ENCODE measurements around the gene YJEFN3.

YJEFN3 gene

DNA sequence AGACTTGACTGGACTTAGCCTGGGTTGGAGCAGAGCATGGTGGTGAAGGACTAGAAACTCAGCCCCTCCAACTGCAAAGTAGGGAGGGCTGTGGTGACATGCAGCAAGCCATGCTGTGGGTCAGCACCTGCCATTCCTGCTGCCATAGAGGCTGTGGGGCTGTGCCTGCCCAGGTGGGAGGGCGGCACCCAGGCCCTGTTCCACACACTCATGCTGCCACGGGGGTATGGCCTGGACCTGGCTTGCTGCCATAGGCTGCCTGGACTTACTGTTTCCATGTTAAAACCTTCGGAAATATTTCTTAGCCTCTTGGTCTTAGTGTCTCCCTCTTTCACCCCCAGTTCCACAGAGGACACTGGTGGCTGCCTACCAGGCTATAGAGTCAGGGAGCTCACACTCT, 38.7 kb downstream of the YJEFN3 start:
- no peak for DNase-seq
- in situ Hi-C loops (cut with MboI; ENCODE audit: low pct_unique_long_range_greater_than_20kb, low sequenced_read_pairs) = no loop called here

DNA sequence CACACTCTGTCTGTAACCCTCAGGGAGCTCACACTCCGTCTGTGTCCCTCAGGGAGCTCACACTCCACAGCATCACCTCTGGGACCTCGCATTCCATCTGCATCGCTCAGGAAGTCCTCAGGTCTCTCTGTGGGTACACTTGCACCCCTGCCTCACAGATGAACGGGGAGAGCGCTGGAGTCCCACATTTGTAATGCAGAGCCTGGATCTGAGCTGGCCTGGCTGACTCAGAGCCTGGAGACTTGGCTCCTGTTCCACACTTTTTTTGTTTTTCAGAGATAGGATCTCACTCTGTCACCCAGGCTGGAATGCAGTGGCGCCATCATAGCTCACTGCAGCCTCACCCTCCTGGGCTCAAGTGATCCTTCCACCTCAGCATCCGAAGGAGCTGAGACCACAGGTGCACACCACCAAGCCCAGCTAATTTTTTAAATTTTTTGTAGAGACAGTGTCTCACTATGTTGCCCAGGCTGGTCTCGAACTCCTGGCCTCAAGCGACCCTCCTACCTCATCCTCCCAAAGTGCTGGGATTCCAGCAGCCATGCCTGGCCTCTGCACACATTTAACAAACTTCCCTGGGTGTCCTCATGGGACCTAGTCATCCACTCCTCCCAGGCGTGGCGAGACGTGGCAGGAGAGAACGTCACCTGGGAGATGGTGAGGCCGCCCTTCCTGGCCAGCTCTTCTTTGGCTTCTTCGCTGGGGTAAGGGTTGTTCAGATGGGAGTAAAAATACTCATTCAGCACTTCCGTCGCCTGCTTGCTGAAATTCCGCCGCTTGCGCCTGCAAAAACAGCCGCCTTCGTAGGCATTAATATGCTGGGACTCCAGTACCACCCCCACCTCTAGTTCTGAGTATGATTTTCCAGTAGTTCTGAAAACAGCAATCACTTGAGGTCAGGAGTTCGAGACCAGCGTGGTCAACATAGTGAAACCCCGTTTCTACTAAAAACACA, 40.4 kb downstream of the YJEFN3 start:
- in situ Hi-C loops (cut with MboI; ENCODE audit: low pct_unique_long_range_greater_than_20kb, low sequenced_read_pairs) = no loop called here
- no peak for DNase-seq

GRCh38 chr19:19570571-19570970, 41.9 kb downstream of the YJEFN3 start:
- no peak for DNase-seq
- in situ Hi-C loops (cut with MboI; ENCODE audit: low pct_unique_long_range_greater_than_20kb, low sequenced_read_pairs) = no loop called here

GRCh38 chr19:19571071-19571786, 42.5 kb downstream of the YJEFN3 start:
- DNase-seq = no peak
- in situ Hi-C loops (cut with MboI; ENCODE audit: low pct_unique_long_range_greater_than_20kb, low sequenced_read_pairs) = no loop called here

GRCh38 chr19:19575411-19575810, 46.7 kb downstream of the YJEFN3 start:
- no peak for DNase-seq
- in situ Hi-C loops (cut with MboI; ENCODE audit: low pct_unique_long_range_greater_than_20kb, low sequenced_read_pairs) = no loop called here

DNA sequence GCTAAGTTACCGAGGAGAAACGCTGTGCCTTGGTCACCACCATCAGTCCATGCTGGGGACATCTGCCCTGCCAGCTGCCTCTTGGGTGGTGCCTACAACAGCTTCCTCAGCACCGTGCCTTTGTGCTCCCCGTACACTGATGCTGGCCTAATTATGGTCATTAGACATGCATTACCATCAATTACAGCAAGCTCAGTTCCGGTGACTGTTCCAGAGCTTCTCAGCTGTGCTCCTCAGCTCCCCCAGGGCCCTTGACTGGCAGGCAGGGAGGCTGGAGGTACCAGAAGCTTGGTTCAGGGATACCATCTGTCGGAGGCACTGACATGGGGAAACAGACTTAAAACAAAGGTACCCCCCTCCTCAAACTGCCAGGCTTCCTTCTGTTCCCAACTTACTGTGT, 49.5 kb downstream of the YJEFN3 start:
- no peak for DNase-seq
- in situ Hi-C loops (cut with MboI; ENCODE audit: low pct_unique_long_range_greater_than_20kb, low sequenced_read_pairs) = no loop called here

- in situ Hi-C loops (cut with MboI; ENCODE audit: low pct_unique_long_range_greater_than_20kb, low sequenced_read_pairs) = no loop called here
- no peak for DNase-seq
Measured at GRCh38 chr19:19579533-19580361, 51.0 kb downstream of the YJEFN3 start.

GRCh38 chr19:19580418-19580817, 51.7 kb downstream of the YJEFN3 start:
- in situ Hi-C loops (cut with MboI; ENCODE audit: low pct_unique_long_range_greater_than_20kb, low sequenced_read_pairs) = no loop called here
- DNase-seq = no peak

DNA sequence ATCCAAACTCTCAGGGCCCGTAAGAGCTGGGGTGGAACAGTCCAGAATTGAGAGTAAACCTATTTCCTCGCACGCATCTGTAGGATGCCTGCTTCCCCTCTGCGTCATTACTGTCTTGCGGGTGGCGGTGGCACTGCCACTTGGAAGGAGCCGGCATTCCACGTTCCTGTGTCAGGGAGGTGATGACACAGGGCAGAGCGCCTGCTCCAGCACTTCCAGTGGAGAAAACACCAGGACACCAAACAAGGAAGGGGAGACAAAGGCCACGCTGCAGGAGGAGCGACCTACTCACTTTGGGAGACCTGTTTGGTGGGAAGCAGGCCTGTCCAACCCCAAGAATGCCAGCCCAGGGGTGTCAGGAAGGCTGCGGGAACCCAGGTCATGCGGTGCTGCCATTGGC, 52.7 kb downstream of the YJEFN3 start:
- in situ Hi-C loops (cut with MboI; ENCODE audit: low pct_unique_long_range_greater_than_20kb, low sequenced_read_pairs) = no loop called here
- DNase-seq = no peak

DNA sequence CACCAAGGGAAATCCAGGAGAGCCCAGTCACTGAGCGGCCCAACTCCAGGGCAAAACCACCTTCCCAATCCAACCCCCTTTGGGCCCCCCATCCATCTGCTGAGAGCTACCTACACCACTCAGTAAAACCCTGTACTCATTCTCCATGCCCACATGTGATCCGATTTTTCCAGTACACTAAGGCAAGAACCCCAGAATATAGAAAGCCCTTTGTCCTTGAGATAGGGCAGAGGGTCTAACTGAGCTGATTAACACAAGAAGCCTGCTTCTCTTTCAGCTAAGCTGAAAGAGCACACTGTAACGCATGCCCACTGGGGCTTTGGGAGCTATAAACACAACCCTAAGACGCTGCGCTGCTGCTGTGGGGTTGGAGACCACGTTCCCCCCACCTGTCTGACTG, 53.8 kb downstream of the YJEFN3 start:
- no peak for DNase-seq
- in situ Hi-C loops (cut with MboI; ENCODE audit: low pct_unique_long_range_greater_than_20kb, low sequenced_read_pairs) = no loop called here

DNA sequence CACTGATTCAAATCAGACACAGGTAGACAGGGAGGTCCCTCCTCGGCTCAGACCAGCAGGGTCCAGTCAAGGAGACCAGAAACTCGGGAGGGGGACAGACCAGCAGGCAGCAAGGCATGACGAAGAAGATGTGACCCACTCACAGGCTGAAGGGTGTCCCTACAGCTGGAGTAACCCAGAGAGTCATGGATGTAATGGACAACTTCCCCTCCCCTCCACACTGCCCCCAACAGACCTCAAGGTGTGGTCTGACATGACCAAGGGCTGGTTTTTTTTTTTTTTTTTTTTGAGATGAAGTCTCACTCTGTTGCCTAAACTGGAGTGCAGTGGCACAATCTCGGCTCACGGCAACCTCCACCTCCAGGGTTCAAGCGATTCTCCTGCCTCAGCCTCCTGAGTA, 55.6 kb downstream of the YJEFN3 start:
- in situ Hi-C loops (cut with MboI; ENCODE audit: low pct_unique_long_range_greater_than_20kb, low sequenced_read_pairs) = no loop called here
- no peak for DNase-seq

All from KBM-7 (cell line).